Femur (tissue), 1 donor: ENCODE data around the gene FLOT1.
"Not testable (repeated sequence)": the region's sequence is repeated elsewhere in the genome, so short reads cannot be mapped to it uniquely, and the experiment has no call there.

ENCODE experiments used
- DNase-seq: peaks from one replicate; pipeline ENCODE4 v3.0.0-alpha.2; 2017

The FLOT1 gene

DNA sequence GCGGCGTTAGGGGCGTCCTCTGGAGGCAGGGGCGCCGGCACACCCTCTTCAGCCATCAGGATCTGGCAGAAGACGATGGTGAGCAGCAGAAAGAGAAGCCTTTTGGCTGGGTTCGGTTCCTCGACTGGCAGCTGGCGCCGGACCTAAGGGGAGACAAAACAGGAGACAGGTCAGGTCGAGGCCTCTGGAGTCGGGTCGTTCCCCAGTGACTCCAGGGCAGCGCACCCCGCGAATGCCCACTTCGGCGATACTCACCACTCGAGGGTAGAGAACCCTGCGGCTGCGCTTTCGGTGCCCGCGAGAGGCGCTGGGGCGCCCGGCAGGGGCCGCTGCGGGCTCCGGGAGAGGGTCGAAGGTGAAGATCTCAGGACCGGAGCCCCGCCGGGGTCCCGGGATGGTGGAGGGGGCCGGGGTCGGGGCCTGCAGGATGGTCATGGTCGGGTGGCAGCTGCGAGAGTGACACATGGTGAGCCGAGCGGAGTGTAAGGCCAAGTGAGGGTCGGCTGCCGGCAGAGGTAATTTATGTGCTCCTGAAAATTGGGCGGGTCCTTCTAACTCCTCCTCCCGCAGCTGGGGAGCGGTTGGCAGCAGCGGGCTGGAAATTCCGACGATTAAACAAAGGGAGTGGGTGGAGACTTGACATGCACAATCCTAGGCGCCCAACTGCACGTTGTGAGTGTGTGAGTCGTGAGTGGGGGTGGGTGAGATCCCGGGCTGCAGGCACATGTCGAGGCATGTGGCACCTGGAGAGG, 1.7 kb upstream of the FLOT1 start, which contains the start of gene IER3:
Gene IER3, minus strand, starts transcription at position 494 of the 752 bp plus-strand sequence. Its CDS starts 29 bp downstream, at position 465.
- peak; percentile 87 for DNase-seq

DNA sequence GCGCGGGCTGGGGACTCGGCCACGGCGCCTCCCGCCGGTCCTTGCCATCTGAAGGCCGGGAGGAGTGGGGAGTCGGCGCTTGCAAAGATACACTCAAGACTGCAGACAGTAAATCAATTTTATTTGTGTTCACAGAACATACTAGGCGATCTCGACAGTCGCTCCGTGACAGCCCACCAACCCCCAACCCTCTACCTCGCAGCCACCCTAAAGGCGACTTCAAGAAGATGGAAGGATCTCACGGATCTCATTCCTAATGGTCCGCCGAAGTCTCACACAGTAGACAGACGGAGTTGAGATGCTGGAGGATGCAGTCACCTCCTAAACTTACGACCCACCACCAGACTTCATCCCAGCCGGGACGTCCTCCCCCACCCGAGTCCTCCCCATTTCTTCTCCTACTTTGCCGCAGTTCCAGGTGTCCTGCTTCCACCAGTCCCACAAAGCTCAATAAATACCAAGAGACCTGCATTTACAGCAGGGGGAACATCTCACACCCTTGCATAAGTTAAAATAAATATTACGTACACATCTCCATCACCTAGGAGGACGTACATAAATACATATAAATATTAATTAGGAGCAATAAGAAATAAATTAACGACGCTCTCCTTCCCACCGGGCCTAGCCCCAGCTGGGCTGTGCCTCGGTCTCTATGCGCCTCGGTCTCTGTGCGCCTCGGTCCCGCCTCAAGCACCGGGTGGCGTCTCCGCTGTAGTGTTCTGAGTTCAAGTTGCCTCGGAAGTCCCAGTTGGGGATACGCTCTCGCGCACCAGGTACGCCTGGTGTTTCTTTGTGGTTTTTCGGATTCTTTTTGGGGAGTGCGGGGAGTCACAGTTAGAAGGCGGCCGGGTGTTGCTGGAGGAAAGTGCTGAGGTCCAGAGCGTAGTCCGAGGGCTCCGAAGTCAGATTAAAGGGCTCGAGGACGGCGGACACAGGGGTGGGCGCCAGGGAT, 889 bp upstream of the FLOT1 start:
- DNase-seq: peak; percentile 51

DNA sequence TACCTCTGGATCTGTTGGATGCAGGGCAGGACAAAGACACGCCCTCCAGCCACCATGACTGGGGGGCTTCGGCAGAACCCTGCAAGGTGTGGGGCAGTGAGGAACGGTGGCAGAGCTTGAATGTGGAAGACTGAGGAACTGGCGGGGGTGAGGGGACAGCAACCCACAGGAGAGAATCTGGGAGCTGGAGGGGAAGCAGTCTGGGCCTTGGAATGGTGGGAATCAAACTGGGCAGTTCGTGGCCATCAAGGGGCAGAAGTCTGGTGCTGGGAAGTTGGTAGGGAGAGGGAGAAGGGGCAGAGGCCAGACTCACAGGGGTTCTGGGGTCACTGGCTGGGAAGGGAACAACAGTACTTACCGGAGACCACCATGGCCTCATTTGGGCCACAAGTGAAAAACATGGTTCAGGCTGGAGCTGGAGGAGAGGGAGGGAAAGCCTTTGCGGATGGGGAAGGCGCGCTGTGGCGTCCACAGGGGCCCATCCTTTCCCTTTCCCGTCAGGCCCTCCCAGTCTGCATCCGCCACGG, 635 bp downstream of the FLOT1 start:
- DNase-seq: no peak

DNA sequence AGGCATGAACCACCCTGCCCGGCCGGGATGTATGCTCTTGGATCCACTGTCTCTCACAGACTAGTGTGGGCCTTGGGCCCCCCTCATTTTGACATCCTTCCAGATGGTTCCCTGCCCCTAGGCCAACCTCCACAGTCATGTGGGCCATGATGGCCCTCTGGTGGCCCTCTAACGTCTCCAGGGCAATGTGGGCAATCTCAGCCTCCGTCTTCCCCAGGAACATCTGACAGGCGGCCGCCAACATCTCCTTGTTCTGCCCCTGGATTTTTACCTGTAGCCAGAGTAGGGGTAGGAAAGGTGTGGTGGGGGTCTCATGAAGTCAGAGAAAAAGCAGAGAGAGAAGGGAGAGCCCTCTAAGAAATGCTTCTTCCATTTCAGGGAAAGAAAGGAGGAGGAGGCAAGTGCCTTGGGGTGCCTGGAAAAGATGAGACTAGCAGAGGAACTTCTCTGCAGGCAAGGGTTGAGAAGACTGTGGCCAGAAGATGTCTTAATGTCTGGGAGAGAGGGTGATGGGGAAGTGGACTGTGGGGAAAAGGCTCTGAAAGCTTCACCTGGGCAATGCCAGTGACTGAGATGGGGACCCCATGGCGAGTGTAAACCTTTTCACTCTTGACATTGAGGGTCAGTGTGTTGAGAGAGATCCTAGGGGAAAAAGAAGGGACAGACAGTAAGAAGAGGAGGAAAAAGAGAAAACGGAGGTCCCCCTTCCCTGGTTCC, 1.3 kb downstream of the FLOT1 start:
- no peak for DNase-seq

DNA sequence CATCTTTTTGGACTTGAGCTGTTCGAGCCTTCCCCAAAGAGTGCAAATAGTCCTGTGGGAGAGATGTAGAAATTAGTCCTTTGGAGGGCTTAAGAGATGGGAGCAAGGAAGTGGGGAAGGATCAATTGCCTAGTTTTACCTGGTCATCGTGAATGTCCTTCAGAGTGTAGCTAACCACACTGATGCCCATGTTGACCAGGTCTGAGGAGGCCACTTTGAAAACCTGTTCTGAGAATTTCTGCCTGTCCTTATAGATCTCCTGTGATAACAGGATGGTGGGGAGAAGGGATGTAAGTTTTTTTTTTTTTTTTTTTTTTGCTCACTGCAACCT, 2.0 kb downstream of the FLOT1 start:
- no peak for DNase-seq

DNA sequence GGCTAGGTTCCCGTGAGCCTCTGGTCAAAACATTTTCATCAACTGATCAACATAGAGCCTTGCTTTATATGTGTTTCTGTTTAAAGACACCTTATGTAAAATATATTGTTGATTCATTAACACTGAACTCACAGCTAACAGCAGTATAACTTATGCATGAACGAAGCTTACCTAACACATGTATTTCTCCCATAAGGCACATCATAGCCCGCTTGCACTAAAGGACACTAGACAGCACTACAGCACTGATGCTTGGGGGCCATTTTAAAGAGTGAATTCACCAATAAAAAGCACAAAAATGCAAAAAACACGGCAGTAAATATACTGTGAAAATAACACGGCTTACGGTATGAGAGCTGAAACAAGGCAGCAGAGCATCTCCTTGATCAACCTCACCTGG, 4.0 kb downstream of the FLOT1 start:
- DNase-seq: no peak

DNA sequence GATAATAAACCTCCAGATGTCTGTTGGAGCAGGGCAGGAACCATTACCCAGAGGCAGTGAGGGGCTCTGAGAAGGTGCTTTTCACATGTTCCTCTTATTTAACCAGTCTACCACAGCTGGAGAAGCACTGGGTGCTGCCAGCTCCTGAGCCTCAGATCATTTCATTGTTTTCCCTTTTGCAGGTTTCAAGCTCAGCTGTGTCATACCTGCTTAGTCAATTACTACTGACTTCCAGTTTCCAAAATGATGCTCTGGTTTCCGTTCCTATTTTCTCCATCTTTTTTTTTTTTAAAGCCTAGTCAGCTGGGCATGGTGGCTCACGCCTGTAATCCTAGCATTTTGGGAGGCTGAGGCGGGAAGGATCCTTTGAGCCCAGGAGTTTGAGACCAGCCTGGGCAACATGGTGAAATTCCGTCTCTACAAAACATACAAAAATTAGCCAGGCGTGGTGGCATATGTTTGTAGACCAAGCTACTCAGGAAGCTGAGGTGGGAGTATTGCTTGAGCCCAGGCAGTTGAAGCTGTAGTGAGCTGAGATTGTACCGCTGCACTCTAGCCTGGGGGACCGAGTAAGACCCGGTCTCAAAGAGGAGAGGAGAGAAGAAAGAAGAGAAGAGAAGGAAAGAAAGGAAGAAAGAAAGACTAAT, 6.7 kb downstream of the FLOT1 start:
- no peak for DNase-seq

DNA sequence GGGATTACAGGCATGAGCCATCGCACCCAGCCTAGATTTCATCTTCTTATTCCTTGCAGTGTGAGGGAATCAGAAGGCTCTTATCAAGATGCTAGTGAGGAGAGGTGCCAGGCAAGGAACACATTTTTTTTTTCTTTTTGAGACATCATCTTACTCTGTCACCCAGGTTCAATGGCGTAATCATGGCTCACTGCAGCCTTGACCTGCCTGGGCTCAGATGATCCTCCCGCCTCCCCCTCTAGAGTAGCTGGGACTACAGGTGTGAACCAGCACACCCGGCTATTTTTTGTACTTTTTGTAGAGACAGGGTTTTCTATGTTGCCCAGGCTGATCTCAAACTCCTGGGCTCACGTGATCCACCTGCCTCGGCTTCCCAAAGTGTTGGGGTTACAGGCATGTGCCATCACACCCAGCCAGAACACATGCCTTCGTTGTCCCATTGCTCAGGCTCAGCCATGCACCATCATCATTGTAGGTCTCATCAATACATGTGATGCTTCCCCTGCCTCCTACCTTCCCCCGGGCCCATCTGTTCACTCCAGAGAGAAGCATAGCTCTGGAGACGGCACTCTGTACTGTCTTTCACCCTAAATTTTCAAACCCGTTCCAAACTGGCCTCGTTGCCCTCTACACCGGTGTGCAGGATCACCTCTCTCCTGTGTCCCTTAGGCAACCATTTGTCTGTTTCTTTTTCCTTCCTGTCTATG, 10.1 kb downstream of the FLOT1 start:
- DNase-seq: no peak

DNA sequence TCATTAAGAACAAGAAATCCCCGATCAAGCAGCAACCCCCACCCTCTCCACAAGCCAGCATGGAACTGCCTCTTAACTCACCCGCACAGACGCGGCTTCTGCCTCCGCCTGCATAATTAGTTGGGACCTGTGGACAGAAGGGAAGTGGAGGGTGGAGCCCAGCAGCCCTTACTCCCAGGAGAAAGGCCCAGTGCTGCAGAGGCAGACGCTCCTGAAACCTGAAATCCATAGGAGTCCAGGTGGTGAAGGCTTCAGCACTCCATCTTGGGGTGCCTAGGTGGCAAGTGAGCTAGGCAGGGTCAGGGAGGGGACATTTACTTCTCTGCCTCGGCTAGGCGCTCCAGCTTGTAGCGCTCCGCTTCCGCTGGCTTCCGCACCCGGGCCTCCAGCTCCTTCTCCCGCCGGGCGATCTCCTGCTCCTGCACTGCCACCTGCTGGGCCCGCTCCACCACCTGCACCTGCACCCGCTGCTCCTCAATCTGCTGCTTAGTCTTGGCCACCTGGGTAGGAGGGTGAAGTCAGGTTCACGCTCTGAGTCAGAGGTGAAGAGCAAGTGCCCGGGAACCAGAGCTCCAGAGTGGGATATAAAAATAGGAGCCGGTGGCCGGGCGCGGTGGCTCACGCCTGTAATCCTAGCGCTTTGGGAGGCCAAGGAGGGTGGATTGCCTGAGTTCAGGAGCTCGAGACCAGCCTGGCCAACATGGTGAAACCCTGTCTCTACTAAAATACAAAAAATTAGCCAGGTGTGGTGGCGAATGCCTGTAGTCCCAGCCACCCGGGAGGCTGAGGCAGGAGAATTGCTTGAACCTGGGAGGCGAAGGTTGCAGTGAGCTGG, 11.7 kb downstream of the FLOT1 start:
- DNase-seq: peak; percentile 79

DNA sequence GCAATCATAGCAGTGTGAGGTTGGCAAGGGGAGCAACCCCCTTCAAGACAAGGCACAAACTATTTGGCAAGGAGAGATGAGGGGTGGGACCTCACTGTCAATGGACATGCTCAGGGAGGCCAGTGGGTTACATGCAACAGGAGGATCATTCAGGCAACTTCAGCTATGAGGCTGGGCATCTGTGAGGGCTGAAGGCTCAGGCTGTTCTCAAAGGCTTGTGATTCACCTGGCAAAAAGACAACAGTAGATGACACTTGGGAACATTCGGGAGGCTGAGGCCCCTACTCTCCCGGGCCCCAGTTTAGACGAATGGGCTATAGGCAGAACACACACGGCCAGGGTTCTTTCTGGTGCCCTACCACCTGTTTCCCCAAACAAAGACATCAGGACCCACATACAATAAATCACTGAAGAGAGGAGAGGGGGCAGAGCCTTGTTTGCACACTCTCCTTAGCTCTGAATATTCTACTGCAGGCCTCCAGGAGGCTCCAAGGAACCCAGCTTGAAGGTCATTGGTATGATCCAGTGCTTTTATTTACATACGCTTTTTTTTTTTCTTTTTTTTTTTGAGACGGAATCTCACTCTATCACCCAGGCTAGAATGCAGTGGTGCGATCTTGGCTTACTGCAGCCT, 14.4 kb downstream of the FLOT1 start:
- DNase-seq: no peak

DNA sequence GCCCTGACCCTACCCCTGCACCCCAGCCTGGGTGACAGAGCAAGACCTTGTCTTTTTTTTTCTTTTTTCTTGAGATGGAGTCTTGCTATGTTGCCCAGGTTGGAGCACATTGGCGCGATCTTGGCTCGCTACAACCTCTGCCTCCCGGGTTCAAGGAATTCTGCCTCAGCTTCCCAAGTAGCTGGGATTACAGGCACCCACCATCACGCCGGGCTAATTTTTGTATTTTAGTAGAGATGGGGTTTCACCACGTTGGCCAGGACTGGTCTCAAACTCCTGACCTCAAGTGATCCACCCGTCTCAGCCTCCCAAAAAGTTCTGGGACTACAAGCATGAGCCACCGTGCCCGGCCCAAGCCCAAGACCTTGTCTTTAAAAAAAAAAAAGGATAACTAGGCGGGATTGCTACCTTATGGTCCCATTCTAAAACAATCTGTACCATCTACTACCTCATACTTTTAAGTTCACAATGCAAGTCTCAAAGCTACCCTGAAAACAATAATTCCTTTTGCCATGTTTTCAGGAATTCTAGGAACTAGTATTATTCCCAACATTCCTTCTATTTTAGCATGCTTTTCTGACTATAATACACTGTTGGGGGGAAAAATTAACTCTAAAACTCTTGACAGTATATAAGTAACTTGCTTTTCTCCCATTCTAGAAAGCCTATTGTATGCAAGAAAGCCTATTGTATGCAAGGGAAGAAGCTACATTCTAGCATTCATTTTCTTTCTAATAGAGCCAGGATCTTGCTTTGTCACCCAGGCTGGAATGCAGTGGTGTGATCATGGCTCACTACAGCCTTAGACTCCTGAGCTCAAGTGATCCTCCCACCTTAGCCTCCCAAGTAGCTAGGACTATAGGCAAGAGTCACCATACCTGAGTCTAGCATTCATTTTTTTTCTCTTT, 15.7 kb downstream of the FLOT1 start:
- no peak for DNase-seq

DNA sequence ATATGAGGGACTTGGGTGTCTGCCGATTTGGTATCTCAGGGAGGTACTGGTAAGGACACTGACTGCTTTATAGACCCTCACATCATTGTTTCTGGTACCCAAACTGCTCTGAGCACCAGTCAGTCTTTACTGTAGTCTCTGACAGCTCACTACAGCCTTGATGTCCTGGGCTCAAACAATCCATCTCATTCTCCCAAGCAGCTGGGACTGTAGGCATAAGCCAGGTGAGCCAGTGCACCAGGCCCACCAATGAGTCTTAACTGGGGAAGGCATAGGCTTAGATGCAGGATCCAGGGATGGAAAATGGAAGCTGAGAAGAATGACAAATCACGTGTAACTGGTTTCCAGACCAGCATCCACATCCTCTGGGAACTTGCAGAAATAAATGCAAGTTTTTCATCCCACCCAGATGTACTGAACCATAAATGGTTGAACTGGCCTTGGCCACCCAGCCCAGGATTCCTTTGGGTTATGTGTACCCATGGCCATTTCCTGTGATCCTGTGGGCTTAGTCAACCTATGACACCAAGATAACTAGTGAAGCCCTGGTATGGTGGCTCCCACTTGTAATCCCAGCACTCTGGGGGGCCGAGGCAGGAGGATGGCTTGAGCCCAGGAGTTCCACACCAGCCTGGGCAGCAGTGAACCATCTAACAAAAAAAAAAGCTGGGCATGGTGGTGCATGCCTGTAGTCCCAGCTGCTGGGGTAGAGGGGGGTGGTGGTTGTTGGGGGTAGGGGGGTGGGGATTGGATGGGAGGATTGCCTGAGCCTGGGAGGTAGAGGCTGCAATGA, 16.6 kb downstream of the FLOT1 start:
- no peak for DNase-seq

DNA sequence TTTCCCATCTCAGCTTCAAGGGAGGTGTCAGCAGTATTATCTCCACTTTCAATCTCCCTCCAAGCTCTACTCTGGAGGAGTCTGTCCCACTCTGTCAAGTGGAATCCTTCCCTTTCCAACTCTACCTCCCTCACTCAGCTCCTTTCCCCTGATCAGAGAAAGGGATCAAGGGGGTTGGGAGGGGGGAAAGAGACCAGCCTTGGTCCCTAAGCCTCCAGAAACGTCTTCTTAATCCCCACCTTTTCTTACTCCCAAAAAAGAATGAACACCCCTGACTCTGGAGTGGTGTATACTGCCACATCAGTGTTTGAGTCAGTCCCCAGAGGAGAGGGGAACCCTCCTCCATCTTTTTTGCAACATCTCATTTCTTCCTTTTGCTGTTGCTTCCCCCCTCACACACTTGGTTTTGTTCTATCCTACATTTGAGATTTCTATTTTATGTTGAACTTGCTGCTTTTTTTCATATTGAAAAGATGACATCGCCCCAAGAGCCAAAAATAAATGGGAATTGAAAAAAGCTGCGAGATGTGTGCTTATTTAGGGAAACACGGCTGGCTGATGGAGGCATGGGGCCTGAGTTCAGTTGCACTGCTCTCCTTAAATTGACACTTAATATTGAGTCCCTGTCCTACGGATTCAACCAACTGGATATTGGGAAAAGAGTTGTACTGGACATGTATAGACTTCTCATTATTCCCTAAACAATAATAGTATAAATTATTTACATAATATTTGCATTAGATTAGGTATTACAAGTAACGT, 17.4 kb downstream of the FLOT1 start:
- no peak for DNase-seq

DNA sequence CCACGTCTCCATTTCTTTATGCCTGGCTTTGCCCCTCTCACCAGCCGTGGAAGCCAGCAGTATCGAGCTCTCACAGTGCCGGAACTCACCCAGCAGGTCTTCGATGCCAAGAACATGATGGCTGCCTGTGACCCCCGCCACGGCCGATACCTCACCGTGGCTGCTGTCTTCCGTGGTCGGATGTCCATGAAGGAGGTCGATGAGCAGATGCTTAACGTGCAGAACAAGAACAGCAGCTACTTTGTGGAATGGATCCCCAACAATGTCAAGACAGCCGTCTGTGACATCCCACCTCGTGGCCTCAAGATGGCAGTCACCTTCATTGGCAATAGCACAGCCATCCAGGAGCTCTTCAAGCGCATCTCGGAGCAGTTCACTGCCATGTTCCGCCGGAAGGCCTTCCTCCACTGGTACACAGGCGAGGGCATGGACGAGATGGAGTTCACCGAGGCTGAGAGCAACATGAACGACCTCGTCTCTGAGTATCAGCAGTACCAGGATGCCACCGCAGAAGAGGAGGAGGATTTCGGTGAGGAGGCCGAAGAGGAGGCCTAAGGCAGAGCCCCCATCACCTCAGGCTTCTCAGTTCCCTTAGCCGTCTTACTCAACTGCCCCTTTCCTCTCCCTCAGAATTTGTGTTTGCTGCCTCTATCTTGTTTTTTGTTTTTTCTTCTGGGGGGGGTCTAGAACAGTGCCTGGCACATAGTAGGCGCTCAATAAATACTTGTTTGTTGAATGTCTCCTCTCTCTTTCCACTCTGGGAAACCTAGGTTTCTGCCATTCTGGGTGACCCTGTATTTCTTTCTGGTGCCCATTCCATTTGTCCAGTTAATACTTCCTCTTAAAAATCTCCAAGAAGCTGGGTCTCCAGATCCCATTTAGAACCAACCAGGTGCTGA, 18.4 kb downstream of the FLOT1 start:
- not testable (repeated sequence) for DNase-seq

DNA sequence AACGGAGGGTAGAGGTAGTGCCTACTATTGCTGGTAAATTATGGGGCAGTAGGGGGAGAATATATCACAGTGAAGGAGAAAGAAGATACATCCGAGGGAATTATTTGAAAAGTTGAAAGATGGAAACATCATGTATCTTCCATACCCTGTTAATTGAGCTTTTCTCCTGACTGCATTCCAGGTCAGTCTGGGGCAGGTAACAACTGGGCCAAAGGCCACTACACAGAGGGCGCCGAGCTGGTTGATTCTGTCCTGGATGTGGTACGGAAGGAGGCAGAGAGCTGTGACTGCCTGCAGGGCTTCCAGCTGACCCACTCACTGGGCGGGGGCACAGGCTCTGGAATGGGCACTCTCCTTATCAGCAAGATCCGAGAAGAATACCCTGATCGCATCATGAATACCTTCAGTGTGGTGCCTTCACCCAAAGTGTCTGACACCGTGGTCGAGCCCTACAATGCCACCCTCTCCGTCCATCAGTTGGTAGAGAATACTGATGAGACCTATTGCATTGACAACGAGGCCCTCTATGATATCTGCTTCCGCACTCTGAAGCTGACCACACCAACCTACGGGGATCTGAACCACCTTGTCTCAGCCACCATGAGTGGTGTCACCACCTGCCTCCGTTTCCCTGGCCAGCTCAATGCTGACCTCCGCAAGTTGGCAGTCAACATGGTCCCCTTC, 19.2 kb downstream of the FLOT1 start:
- DNase-seq: not testable (repeated sequence)
